ENCODE results near the gene BIN1. TPM values are rescaled to one million over a fixed set of nuclear protein-coding genes. Genes with fewer than 3 reads are reported as not detected.

The BIN1 gene
- polyA plus RNA-seq, 1 donor from 2014 or later, result 61.9 TPM

GRCh38 chr2:127138281-127138680 lies 31.3 kb upstream of the BIN1 start:
- H3K27ac ChIP-seq (ENCODE audit: low read length), result no peak overlapping the region
- no peaks in the 10 kb centered on the region for H3K79me2 ChIP-seq (replicated peaks; ENCODE audit: insufficient read depth, low read length)
- no peaks in the 10 kb centered on the region for H3F3A ChIP-seq (ENCODE audit: insufficient read depth, low read length, poor library complexity, severe bottlenecking)
- H3K27me3 ChIP-seq (ENCODE audit: insufficient read depth, low read depth, low read length), result no peaks in the 10 kb centered on the region
- H3K9me3 ChIP-seq (ENCODE audit: low read length), result no peaks in the 10 kb centered on the region
- H3K4me2 ChIP-seq (ENCODE audit: low read length), result no peak overlapping the region
- H2AFZ ChIP-seq (ENCODE audit: low read depth, low read length), result no peak overlapping the region
- no peak overlapping the region for H3K9ac ChIP-seq (ENCODE audit: low read length)
- no peak for TF ChIP-seq RAD21 (conservative IDR thresholded peaks at IDR 0.05)
- TF ChIP-seq CTCF (IDR thresholded peaks at IDR 0.05; ENCODE audit: poor library complexity, severe bottlenecking), result no peak
- TF ChIP-seq MXI1 (conservative IDR thresholded peaks at IDR 0.05; ENCODE audit: poor library complexity, severe bottlenecking), result no peak
- no peak for TF ChIP-seq SMC3 (conservative IDR thresholded peaks at IDR 0.05; ENCODE audit: poor library complexity)
- no peak for TF ChIP-seq TAF1 (IDR thresholded peaks at IDR 0.05; ENCODE audit: low read depth)
- TF ChIP-seq EZH2 (IDR thresholded peaks at IDR 0.05; ENCODE audit: borderline replicate concordance, insufficient read depth, low read length, poor library complexity, severe bottlenecking), result no peak
- no peak for TF ChIP-seq REST (IDR thresholded peaks at IDR 0.05; ENCODE audit: borderline replicate concordance)
- TF ChIP-seq EP300 (conservative IDR thresholded peaks at IDR 0.05; ENCODE audit: poor library complexity, severe bottlenecking), result no peak
- TF ChIP-seq POLR2AphosphoS5 (IDR thresholded peaks at IDR 0.05), result no peak
- H3K4me3 ChIP-seq (ENCODE audit: low read length), result no peak overlapping the region
- no peaks in the 10 kb centered on the region for H4K20me1 ChIP-seq (ENCODE audit: insufficient read depth)
- H3K9me2 ChIP-seq (ENCODE audit: insufficient read depth, low read length), result no peaks in the 10 kb centered on the region
- no peaks in the 10 kb centered on the region for H3K36me3 ChIP-seq (ENCODE audit: insufficient read depth, low read length)

- no peak overlapping the region for H3K9ac ChIP-seq (ENCODE audit: low read length)
- no peaks in the 10 kb centered on the region for H4K20me1 ChIP-seq (ENCODE audit: insufficient read depth)
- no peaks in the 10 kb centered on the region for H3K79me2 ChIP-seq (replicated peaks; ENCODE audit: insufficient read depth, low read length)
- no peaks in the 10 kb centered on the region for H3K9me2 ChIP-seq (ENCODE audit: insufficient read depth, low read length)
- H3F3A ChIP-seq (ENCODE audit: insufficient read depth, low read length, poor library complexity, severe bottlenecking), result no peaks in the 10 kb centered on the region
- no peak overlapping the region for H3K4me2 ChIP-seq (ENCODE audit: low read length)
- no peaks in the 10 kb centered on the region for H3K9me3 ChIP-seq (ENCODE audit: low read length)
- no peak overlapping the region for H2AFZ ChIP-seq (ENCODE audit: low read depth, low read length)
- TF ChIP-seq EZH2 (IDR thresholded peaks at IDR 0.05; ENCODE audit: borderline replicate concordance, insufficient read depth, low read length, poor library complexity, severe bottlenecking) (no peak), MXI1 (conservative IDR thresholded peaks at IDR 0.05; ENCODE audit: poor library complexity, severe bottlenecking) (no peak), SMC3 (conservative IDR thresholded peaks at IDR 0.05; ENCODE audit: poor library complexity) (no peak), RAD21 (conservative IDR thresholded peaks at IDR 0.05) (no peak), EP300 (conservative IDR thresholded peaks at IDR 0.05; ENCODE audit: poor library complexity, severe bottlenecking) (no peak), CTCF (IDR thresholded peaks at IDR 0.05; ENCODE audit: poor library complexity, severe bottlenecking) (no peak), TAF1 (IDR thresholded peaks at IDR 0.05; ENCODE audit: low read depth) (no peak)
- no peak overlapping the region for H3K4me3 ChIP-seq (ENCODE audit: low read length)
- no peaks in the 10 kb centered on the region for H3K36me3 ChIP-seq (ENCODE audit: insufficient read depth, low read length)
- no peaks in the 10 kb centered on the region for H3K27me3 ChIP-seq (ENCODE audit: insufficient read depth, low read depth, low read length)
- no peak overlapping the region for H3K27ac ChIP-seq (ENCODE audit: low read length)
These were observed 30.8 kb upstream of the BIN1 start for GRCh38 chr2:127137741-127138140.
